RWPE1 (cell line): ENCODE measurements around the gene S100A9.

Experiments
- CTCF ChIA-PET: fragments of 350-600 bp; sonication (Branson Sonifier 250); formaldehyde crosslinking; extraction: SDS; loops from one replicate; lab custom pipeline; 2021; lab: Yijun Ruan, JAX
- POLR2A ChIA-PET: fragments of 400-600 bp; formaldehyde crosslinking; extraction: SDS; loops from one replicate; lab custom pipeline; 2020; ENCODE audit warnings: antibody characterized with exemption; ENCODE audit not compliant: low non-redundant PET; lab: Yijun Ruan, JAX
- DNase-seq: peaks from one replicate; pipeline ENCODE4 v3.0.0; 2012; ENCODE audit warnings: low spot score
- H3K27ac ChIP-seq: fragments of 450-650 bp; 2 replicates; pipeline ENCODE4 v1.5.1; 2017
- TF ChIP-seq, protein P1 (sequence below): fragments of 450-650 bp; conservative IDR thresholded peaks from 2 replicates; pipeline ENCODE4 v1.5.1; 2017; ENCODE audit warnings: low read depth, mild to moderate bottlenecking

Gene S100A9

DNA sequence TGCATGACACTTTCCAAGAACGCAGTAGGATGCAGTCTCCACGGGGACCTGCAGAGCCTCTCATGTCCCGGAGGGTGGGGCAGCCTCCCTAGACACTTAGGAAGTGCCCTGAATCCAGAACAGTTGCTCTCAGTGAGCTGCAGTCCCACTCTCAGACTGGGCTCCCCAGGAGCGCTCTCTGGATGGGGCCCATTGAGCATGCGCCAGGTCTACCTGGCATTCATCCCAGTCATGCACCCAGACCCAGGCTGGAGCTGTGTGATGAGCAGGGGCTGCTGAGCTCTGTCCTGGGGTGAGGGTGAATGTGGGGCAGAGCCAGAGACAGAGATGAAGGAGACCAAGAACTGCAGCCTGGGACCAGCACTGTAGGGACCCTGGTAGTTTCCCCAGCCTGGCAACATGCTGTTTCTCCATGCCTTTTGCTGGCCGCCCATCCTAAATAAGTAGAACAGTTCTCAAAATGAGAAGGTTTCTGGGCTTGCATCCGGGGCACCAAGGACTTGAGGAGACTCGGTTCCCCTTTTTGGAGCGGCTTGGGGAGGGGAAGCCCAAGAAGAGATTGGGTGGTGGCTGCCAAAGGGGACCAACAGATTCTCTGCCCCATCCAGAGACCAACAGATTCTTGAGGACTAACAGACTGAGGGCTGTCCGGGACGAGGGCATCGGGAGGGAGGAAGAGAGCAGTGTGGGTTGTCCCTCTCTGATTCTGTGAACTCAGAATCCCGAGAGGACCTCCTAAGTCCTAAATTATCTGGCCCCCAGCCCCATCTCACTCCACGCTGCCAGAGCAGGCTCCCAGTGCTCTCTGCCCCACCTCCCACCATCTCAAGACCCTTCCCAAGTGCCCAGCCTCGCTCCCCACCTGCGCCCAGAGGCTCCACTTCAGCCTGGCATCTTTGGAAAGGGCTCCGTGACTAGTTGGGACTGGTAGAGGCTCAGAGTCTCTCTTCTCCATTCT is 8.0 kb upstream of the S100A9 start:
- ChIA-PET CTCF (interaction anchor here (0.6 to 1.7 kb wide), 3 partner anchors 145 to 396 kb away, joined by 3 to 8 read pairs (median 3); no protein-coding TSS in a partner anchor), POLR2A (no interaction called here)
- TF ChIP-seq, protein P1, sequence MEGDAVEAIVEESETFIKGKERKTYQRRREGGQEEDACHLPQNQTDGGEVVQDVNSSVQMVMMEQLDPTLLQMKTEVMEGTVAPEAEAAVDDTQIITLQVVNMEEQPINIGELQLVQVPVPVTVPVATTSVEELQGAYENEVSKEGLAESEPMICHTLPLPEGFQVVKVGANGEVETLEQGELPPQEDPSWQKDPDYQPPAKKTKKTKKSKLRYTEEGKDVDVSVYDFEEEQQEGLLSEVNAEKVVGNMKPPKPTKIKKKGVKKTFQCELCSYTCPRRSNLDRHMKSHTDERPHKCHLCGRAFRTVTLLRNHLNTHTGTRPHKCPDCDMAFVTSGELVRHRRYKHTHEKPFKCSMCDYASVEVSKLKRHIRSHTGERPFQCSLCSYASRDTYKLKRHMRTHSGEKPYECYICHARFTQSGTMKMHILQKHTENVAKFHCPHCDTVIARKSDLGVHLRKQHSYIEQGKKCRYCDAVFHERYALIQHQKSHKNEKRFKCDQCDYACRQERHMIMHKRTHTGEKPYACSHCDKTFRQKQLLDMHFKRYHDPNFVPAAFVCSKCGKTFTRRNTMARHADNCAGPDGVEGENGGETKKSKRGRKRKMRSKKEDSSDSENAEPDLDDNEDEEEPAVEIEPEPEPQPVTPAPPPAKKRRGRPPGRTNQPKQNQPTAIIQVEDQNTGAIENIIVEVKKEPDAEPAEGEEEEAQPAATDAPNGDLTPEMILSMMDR, result no peak
- H3K27ac ChIP-seq, result no peak overlapping the region
- DNase-seq, result no peak

DNA sequence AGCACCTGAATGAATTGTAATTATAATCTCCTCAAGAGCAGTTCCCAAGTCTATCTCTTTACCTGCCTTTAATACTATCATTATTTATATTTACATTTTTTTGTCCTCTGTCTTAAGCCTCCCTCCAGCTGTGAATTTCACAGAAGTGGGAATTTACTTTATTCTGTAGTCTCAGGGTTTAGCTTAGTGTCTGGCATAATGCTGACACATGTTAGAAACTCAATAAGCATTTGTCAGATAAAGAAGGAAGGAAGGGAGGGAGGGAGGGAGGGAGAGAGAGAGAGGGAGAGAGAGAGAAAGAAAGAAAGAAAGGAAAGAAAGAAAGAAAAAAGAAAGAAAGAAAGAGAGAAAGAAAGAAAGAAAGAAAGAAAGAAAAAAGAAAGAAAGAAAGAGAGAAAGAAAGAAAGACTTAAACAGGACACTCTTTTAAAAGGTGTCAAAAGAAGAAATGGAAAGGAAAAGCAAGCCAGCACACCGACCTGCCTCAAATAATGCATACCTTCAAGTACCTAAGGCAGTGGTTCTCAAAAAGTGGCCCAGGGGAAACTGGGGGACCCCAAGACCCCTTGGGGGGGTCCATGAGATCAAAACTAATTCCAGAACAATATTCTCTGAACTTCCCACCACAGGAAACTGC is 7.2 kb upstream of the S100A9 start:
- ChIA-PET POLR2A (no interaction called here), CTCF (interaction anchor here (0.6 kb wide), 1 partner anchor 160 kb away, joined by 3 read pairs; no protein-coding TSS in a partner anchor)
- TF ChIP-seq, protein P1, result no peak
- no peak for DNase-seq
- H3K27ac ChIP-seq, result no peak overlapping the region

DNA sequence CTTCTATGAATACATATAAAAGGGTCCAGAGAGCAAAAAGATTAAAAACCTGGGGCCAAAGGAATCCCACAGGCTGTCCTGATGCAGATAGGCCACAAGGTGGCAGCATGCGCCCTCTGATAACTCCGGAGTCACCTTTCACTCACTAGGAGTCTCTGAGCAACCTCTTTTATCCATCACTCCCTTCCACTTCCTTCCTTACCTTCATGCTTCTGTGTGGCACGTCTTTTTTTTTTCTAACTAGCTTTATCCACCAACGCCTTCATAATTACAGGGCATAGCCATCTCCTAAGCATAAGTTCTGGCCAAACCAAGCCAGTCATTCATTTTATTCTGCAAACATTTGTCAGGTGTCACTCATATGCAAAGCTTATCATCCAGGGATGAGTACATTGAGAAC is 5.1 kb upstream of the S100A9 start:
- TF ChIP-seq, protein P1, result peak; percentile 88
- DNase-seq, result peak; percentile 75
- POLR2A ChIA-PET, result interaction anchor here (0.5 kb wide), 1 partner anchor 9 kb away, joined by 6 read pairs; no protein-coding TSS in a partner anchor
- no peak overlapping the region for H3K27ac ChIP-seq
- CTCF ChIA-PET, result interaction anchor here (0.6 to 7.6 kb wide), 18 partner anchors 23 to 421 kb away, joined by 3 to 143 read pairs (median 3); partner anchors contain the start of genes PGLYRP3 and S100A12

DNA sequence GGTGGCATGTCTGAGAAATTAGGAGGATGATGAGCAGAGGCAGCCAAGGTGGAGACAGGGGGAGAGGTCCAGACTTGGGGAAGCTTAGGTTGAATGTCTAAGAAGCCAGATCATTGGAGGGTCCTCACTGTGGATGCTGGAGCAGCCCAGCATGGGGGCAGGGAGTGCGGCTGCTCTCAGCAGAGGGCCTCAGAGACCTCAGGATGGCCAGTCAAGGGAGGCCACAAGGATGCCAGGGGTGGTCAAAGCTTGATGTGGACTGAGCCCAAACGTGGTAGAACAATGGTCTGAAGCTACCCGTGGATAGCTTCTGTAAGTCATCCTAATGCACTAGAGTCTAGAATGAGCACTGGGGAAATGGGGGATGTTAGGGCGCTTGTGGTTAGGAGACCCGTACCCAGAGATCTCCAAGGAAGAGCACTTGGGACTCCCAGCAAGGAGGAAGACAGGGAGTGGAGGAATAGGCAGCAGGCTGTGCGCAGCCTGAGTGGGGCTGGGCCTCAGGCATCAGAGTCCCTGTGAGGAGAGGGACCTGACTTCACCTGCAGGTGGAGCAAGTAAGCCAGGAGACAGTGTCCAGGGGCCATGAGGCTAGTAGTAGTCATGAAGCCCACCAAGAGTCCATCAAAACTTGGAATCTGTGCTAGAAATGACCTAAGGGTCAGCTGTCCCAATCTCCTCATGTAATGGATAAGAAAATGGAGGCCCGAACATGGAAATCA is 4.3 kb upstream of the S100A9 start:
- ChIA-PET POLR2A (no interaction called here), CTCF (interaction anchor here (0.6 to 7.6 kb wide), 25 partner anchors 9 to 751 kb away, joined by 3 to 143 read pairs (median 3); partner anchors contain the start of genes PGLYRP3 and S100A12)
- peak; percentile 65 for DNase-seq
- TF ChIP-seq, protein P1, result peak; percentile 71
- H3K27ac ChIP-seq, result no peak overlapping the region

DNA sequence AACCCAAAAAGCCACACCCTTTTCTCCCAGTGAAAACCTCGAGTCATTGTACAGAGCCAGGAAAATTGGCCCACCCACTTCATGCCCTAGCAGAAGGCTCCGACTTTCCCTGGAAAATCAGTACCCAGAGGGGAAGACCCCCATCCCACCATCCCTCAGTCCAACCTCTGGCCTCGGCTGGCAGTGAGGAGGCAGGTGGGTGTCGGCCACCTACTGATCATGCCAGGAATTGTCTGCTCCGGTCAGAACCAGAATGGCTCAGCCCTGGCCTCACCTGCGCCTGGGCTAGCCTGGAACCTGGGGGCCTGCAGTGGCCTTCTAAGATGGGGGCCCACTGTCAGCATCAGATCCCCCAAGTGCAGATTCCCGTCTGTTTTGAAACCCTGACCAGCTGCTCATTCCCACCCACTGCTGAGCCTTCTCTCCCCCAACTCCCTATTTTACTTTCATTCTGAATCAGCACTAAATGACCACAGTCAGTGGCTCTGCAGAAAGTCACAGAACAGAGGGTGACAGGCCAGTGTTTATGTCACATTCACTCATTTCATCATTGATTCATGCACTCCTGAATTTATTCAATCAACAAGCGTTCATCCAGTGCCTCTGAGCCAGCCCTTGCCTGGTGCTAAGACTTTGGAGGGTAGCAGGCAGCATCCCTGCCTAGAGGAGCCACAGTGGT is 3.0 kb upstream of the S100A9 start:
- DNase-seq, result no peak
- TF ChIP-seq, protein P1, result no peak
- H3K27ac ChIP-seq, result peak overlapping the region; percentile 16
- POLR2A ChIA-PET, result no interaction called here
- CTCF ChIA-PET, result interaction anchor here (0.6 to 7.6 kb wide), 16 partner anchors 11 to 326 kb away, joined by 3 to 143 read pairs (median 4); partner anchors contain the start of gene S100A8
